Activated gamma-delta T cell treated with anti-CD3 and anti-CD28 coated beads, Interleukin-2, amount 50 U/mL, for 16 hours (primary cell): ENCODE data around the gene ZSCAN20.

ENCODE experiments used
- DNase-seq: peaks from one replicate; pipeline ENCODE4 v3.0.0-alpha.2; 2020; ENCODE audit warnings: low read depth

ZSCAN20 gene

DNA sequence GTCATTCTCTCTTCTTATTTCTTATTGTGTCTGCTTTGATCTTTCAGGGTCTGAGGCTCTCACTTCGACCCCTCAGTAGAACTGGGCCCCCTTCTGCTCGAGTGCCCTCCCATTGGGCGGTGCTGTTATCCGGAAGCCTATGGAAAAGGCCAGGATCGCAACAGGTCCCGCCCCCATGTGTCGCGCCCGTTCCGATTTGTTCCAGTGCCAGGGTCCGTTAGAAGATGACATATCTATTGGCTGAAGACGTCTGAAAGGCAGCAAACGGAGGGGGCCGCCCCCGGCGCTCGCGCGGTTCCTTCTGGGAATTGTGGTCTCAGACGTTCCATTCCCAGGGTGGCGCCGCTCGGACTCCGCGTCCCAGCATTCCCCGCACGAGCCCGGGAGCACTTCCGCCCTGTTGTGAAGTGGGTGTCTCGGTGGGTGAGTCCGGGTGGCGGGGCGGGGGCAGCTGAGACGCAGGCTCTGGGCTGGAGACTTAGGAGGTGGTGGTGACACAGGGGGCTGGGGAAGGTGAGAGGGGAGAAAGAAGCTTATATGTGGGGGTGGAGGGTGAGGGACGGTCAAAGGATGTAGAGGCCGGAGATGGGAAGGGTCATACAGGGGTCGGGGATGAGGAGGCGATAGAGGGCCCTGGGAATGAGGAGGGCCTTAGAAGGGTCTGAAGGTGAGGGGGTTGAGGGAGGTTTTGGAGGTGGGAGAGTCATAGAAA, at the start of gene ZSCAN20:
Gene ZSCAN20, plus strand, starts transcription at position 377 of the 712 bp plus-strand sequence. CDS start 6,644 bp downstream, outside the sequence.
- peak; percentile 81 for DNase-seq

DNA sequence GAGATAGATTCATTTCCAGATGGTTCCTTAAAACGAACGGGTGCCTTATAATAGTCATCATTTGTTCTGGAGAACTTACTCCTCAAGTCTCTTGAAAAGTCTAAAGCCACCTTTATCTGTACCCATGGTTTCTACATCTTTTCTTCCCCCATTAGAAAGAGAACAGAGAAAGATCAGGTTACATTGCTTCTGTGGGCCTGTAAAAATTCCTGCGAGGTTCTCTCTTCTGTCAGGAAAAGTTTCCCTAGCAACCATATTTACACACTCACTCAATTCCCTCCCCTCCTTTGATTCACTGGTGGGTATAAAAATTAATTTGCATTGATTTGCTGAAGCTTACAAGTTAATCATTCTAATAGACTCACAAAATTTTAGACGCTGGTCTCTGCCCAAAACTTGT, 48.2 kb upstream of the ZSCAN20 start:
- DNase-seq: no peak

DNA sequence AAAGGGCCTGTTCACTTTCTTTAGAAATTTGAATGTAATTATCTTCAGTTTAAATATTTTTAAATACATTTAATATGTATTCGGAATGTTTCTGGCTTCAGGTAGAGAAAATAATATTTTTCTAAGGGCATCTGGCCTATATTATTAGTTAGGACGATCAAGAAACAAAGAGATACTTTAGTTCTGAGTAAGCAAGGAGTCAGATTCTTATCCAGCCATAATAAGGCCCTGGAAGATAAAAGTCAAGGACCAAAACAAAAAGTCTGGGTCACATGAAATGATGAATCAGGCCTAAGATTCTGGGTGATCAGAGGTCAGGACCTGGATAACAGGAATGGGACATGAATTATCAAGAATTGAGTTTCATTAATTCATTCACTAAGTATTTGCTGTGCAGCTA, 47.8 kb upstream of the ZSCAN20 start:
- DNase-seq: no peak

DNA sequence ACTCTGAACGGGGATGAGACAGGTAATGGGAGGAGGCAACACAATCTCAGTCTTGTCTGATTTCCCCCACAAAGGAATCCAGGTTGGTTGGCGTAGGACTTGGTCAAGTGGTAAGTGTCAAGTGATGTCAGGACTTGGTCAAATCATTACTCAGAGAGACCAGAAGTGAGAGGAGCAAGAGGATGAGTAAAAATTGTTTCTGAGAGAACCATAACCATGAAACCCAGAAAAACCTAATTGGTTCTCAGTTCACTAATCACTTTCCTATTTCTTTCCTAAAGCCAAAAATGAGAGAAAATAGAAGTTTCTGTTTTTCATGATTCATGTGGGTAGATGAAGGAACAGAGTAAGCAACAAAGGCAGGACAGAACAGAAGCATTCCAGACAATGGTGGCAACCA, 46.5 kb upstream of the ZSCAN20 start:
- DNase-seq: no peak

DNA sequence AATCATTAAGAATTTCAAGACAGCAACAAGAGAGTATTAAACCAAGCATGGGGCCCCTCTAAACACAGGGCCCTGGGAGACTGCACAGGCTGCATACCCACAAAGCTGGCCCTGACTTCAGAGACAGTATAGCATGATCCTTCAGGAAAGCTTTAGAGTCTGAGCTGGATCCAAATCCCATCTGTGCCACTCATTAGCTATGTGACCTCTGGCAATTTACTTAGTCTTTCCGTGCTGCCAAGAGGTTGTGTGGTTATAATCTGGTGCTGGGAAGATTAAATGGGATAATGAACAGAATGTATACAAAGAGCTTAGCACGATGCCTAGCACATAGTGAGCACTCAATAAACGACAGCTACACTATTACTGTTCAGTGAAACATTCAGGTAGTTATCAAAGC, 45.5 kb upstream of the ZSCAN20 start:
- DNase-seq: no peak

DNA sequence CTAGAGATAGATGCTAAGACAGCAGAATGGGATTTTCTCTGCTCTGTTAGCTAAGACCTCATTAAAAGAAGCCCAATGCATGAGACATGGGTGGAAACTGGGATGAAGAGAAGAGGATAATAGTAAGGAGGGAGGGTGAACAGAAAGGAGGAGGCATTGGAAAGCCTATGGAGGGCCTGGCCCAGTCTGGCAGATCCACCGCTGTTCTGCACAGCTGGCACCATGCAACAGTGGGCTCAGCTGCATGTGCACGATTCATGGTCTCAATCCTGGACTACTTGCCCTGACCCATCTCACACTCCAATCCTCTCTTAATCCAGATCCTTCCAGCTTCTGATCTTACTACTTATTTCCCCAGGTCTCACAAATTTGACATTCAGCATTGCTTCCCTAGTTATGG, 43.8 kb upstream of the ZSCAN20 start:
- no peak for DNase-seq

DNA sequence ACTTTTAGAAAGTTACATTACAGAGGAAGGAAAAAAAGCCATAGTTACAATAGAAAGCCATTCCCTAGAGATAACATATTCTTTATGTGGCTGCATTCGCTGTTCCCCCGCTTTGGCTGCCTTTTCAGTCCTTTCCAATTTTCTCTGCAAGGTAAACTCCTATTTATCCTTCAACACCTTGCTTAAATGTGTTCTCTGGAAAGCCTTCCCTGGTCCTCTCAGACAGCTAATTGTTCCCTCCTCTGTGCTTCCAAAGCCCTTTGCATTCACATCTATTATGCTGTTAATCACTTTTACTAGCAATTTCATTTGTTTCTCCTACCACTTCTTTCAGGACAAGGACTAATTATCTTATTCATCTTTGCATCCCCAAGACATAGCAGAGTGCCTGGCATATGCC, 43.1 kb upstream of the ZSCAN20 start:
- no peak for DNase-seq

DNA sequence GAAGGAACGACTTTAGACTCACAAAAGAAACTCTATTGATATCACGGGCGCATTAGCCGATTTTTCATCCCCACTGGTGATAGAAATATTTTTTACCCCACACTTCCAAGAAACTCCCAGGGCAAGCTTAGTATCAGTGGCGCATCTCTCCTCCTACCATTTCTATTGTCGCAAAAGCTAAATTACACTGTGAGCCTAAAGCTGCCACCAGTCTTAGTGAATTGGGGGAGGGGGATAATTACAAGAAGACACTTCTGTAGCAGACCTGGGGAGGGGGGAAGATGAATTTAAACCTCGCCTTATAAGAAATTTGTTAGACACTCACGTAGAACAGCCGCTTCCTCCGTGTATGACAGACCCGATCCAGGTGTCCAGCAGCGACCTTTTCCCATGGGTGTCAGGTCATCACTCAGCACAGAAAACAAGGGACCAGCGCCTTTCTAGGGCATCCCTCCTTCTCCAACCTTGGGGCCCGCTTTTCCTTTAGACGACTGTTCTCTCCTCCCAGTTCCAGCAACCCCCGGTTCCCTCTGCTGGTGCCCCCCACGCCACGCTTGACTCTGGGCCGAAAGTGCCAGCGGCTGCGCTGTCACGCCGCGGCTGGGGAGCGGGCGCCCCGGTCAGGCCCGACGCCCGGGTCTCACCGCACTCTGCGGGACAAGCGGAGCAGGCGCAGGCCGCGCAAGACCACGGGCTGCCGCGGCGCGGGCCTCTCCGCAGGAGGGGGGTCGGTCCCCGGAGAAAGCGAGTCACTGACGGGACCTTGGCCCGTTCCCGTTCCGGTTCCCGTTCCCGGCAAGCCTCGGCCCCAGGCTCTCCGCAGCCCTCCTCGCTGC, 42.4 kb upstream of the ZSCAN20 start:
- no peak for DNase-seq

DNA sequence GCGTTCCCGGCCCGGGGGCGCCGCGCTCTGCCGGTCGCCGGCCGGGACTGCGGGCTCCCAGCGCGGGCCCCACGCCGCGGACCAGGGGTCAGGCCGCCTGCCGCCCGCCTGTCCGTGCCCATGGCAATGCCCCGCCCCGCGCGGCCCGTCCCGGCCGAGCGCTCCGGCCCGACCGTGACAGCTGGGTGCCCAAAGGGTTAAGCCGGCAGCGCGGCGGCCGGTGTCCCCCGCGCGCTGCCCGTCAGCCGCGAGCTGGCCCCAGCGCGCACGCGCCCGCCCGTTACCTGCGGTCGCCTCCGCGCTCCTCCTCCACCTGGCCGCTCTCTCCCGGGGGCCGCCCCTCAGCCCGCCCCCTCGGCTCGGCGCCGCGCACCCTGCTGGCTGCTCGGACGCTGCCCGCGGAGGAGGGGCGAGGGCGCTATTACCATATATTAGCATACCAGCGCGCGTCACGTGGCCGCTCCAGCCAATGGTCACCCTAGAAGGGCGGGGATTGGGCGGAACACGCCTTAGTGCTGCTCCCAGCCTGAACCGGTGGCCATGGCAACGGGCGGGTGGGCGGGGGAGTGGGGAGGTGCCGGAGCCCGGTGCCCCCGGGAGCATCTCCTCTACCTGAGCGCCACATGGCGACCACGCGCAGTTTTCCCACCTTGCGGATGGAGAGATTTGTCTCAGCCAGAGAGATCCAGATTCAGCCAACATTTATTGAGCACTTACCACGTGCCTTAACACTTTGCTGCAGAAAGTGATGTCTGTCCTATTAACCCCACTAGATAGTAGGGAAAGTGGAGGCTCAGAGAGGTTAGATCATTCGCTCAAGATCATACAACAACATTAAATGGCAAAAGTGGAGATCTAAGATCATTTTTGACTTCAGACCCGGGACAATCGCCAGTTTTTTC, 41.5 kb upstream of the ZSCAN20 start, which contains the start of gene PHC2:
Gene PHC2, minus strand, starts transcription at position 404 of the 902 bp plus-strand sequence. CDS start 55,556 bp downstream, outside the sequence.
- peak; percentile 89 for DNase-seq

DNA sequence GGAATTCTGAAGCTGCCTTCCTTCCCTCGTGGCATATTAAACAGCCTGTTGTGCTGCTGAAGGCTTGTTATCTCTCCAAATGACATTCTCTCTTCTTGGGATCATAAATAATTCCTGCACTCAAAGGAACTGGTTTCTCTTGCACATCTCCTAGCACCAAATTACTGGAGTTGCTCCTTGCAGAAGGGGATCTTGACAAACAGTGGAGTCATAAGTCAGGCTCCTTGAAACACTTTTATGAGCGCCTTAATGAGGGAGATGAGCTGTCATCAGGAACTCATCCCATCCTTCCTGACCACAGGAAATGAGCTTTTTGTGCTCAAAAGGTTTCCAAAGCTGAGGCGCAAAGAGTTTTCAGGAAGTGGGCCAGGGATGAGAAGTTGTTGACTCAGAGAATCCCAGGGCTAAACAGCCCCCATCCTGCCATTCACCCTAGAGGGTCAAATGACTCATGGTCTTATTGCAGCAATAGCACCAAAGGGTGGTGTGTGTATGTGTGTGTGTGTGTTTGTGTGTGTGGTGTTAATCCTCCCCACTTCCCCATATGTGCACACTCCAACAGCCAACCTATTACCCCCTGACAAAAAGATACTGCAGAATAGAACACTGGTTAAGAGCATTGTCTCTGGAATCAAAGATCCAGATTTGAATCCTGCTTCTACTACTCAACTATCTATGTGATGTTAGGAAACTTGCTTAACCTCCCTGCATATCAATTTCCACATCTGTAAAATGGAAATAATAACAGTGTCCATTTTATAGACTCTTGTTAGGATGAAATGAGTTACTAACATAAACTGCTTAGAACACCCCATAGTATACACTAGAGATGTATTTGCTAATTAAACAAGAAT, 38.7 kb upstream of the ZSCAN20 start:
- DNase-seq: no peak

DNA sequence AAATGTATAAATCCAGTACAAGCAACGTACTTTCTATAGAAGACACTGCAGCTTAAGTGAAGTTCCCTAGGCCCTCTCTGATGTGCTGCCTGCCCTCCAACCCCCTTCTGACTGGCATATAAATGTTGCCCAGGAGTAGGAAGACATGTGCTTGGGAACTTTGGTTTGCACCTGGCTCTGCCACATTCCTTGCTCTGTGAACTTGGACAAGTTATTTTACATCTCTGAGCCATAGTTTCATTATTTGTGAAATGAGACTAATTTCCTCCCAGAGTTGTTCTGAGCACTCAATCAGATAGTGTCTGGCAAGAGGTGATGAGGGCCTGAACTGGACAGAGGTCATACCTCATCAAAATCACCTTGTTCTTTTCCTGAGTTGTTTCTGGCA, 38.1 kb upstream of the ZSCAN20 start:
- no peak for DNase-seq

DNA sequence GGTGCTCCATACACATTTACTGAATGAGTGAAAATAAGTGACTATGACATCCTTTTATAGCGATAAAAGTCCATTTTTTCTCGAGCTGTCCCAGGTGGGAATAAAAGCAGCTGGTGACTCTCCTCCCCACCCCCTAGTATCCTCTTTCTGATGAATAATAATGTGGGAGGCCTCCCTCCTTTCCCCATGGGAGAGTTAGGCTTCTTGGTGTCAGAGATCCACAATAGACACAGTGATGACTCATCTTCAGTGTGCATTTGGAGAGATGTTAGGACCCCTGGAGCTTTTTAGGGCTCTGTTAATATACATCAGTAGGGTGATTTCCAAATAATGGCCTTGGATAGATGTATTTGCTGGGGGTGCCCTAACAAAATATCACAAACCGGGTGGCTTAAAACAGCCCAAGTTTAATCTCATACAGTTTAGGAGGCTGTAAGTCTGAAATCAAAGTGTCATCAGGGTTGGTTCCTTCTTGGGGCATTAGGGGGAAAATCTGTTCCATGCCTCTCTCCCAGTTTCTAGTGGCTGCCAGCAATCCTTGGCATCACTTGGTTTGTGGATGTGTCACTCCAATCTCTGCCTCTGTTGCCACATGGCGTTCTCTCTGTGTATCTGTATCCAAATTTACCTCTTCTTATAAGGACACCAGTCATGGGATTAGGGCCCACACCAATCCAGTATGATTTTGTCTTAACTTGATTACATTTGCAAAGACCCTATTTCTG, 37.2 kb upstream of the ZSCAN20 start:
- no peak for DNase-seq

DNA sequence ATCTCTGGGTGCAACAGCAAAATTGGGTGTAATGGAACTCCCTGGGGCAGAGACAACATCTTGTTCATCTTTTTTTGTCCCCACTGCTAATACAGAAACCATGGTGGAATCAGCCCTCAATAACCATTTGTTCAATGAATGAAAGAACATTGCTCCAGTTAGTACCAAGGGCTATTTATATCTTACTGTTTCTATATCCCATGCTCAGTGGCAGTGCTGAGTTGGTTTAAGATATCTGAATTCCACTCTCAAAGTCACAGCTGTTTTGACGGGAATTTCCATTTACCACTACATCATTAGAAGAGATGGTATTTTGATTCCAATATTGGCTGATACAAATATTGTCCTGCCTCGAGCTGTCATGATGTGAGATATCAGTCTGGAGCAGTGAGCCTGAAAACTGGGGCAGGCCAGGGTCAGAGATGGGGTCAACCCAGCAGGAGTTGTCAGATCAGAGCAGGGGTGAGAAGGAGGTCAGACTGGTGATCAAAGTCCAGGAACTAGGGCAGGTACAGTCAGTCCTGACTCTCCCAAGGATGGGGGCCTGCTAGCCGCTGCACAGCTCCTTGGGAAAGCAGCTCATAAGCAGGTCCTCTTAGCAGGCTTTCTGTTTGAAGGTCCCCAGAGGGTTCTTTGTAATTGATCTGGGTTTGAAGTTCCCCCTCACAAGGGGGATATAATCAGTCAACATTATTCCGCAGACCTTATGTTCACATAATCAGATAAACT, 35.7 kb upstream of the ZSCAN20 start:
- DNase-seq: no peak

DNA sequence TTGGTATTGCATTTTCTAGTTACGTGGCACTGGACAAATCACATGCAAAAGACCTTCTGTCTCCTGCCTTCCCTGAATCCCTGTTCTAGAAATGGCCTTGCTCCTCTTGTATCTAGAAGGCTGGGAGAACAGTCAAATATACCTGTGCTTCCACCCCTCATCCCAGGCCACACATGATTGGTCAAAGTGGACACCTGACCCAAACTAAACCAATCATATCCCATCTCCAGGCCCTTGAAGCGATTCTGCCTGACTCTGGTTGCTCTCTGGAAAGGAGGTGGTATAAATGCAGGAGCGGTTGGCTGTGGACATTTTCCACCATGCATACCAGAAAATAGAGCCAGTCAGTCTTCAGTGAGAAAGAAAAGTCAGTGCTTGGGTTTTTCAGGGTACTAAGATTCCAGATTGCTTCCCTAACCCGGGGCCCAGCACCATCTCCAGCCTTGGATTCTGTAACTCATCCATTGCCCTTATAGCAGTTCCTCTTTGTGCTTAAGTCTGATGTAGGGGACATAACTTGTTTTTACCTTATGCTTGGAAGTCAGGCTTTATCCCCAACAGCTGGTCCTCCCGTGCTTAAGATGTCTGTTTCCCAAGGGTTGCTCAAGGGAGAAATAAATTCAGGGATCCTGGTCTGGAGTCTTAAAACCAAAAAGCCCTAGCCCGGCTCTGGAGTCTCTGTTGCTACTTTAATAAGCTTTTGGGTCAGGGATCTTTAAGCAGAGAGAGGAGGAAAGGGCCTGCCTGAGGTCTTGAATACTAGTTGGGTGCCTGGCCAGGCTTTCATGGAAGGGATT, 33.9 kb upstream of the ZSCAN20 start:
- DNase-seq: no peak

DNA sequence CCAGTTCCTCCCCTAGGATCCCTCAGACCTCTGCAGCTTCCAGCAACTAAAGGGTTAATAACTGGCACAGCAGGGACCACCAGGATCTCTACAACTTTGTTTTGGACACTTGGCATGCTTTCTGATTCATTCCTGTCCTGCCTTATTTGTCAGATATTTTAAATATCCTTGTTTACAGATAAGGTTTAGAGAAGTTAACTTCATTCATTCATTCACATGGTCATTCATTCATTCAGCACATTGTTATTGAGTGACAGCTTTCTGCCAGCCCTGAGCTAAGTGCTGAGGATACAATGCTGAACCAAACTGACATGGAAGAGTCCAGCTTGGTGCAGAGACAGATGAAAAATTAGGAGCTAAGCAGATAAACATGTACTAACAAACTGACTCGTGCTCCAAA, 32.8 kb upstream of the ZSCAN20 start:
- no peak for DNase-seq

DNA sequence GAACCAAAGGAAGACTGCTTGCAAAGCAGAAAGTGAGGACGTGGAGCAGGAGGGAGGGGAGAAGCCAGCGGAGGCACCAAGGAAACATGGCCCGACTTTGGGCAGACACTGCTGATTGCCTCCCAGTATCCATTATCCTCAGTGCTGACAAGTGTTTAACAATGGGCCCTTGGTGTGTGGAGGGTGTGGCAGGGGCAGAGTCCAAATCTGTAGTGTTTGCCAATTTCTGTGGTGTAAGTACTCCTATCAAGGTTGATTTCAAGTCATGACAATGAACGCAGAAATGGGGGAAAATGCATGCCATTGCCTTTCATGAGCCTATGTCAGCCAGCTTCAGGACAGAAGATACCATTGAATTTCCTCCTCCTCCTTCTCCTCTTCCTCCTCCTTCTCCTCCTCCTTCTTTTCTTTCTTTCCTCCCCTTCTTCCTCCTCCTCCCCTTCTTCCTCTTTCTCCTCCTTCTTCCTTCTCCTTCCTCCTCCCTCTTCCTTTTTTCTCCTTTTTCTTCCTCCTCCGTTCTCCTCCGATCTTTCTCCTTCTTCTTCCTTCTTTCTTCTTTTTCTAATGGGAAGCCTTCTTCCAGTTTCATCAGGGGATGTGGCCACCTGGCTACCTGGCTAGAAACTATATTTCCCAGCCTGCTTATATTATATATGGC, 31.2 kb upstream of the ZSCAN20 start:
- DNase-seq: no peak

DNA sequence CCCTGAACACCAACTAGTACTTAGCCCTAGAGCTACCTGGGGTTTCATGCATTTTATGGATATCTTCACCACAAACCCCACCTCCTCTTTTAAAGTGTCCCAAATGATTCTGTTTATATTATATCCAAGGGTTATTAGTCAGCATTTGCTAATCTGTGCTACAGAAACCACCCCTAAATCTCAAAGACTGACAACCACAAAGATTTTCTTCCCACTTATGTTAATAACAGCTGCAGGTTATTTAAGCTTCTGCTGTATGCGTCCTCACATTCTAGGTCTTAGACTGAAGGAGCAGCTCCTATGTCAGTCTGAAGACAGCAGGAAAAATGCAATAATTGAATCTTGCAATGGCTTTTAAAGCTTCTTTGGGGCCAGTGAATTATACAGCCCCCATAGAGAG, 30.3 kb upstream of the ZSCAN20 start:
- no peak for DNase-seq

DNA sequence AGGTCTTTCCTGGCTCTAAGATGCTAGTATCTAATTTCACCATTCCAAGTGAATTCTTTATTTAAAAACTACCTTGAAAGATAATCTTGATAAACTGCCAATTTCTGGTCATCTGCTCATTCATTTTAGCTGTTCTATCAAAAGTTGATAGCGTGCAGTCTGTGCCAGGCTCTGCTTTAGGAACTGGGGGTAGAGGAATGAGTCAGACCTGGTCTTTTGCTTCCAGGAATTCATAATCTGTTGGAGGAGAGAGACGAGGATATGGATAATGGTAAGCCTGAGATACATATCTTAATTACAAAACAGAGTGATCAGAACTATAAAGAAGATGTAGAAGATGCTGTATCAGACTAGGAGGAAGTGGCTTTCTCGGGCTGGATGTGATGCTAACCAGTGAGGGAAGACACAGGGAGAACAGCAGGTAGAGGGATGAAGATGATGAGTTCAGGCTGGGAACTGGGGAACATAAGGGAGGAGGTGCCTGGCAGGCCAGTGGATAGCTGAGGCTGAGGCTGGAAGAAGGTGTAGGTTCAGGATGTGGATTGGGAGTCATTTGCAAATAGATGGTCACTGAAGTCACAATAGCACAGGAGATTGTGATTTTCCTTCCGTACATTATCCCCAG, 29.3 kb upstream of the ZSCAN20 start:
- DNase-seq: no peak
